Nephron progenitor cell (in vitro differentiated cells): ENCODE data around the gene CDK8.
"Not testable (repeated sequence)": the region's sequence is repeated elsewhere in the genome, so short reads cannot be mapped to it uniquely, and the experiment has no call there.

ENCODE experiments used
- DNase-seq: peaks from one replicate; pipeline ENCODE4 v3.0.0; 2021
- H3K27ac Mint-ChIP-seq: 2 replicates; pipeline ENCODE4 v1.8.0; 2021; ENCODE audit warnings: mild to moderate bottlenecking, moderate library complexity, mixed read lengths
- H3K27me3 Mint-ChIP-seq: 2 replicates; pipeline ENCODE4 v1.8.0; 2021; ENCODE audit warnings: mild to moderate bottlenecking, low read depth, mixed read lengths; ENCODE audit not compliant: poor library complexity
- H3K36me3 Mint-ChIP-seq: 2 replicates; pipeline ENCODE4 v1.8.0; 2021; ENCODE audit warnings: low read depth, mixed read lengths
- H3K4me1 Mint-ChIP-seq: 2 replicates; pipeline ENCODE4 v1.8.0; 2021; ENCODE audit warnings: mixed read lengths
- H3K4me3 Mint-ChIP-seq: 2 replicates; pipeline ENCODE4 v1.8.0; 2021; ENCODE audit warnings: mild to moderate bottlenecking, moderate library complexity, mixed read lengths
- H3K9me3 Mint-ChIP-seq: 2 replicates; pipeline ENCODE4 v1.8.0; 2021; ENCODE audit warnings: mild to moderate bottlenecking, moderate library complexity, mixed read lengths
- TF ChIP-seq, protein P1 (sequence below): fragments of 200-600 bp; sonication (generic); IDR thresholded peaks from 2 replicates; pipeline ENCODE4 v1.5.0; 2021; ENCODE audit warnings: antibody characterized with exemption

Gene CDK8

DNA sequence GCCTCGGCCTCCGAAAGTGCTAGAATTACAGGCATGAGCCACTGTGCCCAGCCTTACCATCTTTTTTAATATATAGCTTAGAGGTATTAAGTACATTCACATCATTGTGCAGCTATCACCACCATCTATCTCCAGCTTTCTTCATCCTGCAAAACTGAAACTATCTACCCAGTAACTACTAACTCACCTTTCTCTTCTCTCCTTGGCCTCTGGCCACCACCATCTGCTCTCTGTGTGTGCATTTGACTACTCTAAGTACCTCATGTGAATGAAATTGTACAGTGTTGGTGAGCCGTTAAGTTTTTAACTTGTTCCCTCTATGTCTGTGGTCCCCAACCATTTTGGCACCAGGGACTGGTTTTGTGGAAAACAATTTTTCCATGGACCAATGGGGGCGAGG, 56.1 kb downstream of the CDK8 start:
- no peaks in the 10 kb centered on the region for H3K4me1 Mint-ChIP-seq
- peaks cover 45% of the 10 kb centered on the region for H3K36me3 Mint-ChIP-seq
- H3K4me3 Mint-ChIP-seq: no peak overlapping the region
- TF ChIP-seq, protein P1, sequence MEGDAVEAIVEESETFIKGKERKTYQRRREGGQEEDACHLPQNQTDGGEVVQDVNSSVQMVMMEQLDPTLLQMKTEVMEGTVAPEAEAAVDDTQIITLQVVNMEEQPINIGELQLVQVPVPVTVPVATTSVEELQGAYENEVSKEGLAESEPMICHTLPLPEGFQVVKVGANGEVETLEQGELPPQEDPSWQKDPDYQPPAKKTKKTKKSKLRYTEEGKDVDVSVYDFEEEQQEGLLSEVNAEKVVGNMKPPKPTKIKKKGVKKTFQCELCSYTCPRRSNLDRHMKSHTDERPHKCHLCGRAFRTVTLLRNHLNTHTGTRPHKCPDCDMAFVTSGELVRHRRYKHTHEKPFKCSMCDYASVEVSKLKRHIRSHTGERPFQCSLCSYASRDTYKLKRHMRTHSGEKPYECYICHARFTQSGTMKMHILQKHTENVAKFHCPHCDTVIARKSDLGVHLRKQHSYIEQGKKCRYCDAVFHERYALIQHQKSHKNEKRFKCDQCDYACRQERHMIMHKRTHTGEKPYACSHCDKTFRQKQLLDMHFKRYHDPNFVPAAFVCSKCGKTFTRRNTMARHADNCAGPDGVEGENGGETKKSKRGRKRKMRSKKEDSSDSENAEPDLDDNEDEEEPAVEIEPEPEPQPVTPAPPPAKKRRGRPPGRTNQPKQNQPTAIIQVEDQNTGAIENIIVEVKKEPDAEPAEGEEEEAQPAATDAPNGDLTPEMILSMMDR: no peak
- H3K27me3 Mint-ChIP-seq: no peaks in the 10 kb centered on the region
- peaks cover 31% of the 10 kb centered on the region for H3K9me3 Mint-ChIP-seq
- DNase-seq: no peak
- H3K27ac Mint-ChIP-seq: no peak overlapping the region

DNA sequence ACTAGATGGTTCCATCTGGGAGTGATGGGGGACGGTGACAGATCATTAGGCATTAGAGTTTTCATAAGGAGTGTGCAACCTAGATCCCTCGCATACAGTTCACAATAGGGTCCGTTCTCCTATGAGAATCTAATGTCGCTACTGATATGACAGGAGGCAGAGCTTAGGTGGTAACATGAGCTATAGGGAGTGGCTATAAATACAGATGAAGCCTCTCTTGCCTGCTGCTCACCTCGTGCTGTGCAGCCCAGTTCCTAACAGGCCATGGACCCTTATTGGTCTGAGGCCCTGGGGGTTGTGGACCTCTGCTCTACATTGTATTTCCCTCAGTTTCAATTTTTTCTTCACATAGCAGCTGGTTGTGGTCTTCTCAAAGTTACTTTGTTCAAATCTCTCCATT, 56.5 kb downstream of the CDK8 start:
- no peak overlapping the region for H3K27ac Mint-ChIP-seq
- no peaks in the 10 kb centered on the region for H3K27me3 Mint-ChIP-seq
- TF ChIP-seq, protein P1: no peak
- no peak overlapping the region for H3K4me3 Mint-ChIP-seq
- no peaks in the 10 kb centered on the region for H3K4me1 Mint-ChIP-seq
- peaks cover 45% of the 10 kb centered on the region for H3K36me3 Mint-ChIP-seq
- peaks cover 31% of the 10 kb centered on the region for H3K9me3 Mint-ChIP-seq
- DNase-seq: no peak

DNA sequence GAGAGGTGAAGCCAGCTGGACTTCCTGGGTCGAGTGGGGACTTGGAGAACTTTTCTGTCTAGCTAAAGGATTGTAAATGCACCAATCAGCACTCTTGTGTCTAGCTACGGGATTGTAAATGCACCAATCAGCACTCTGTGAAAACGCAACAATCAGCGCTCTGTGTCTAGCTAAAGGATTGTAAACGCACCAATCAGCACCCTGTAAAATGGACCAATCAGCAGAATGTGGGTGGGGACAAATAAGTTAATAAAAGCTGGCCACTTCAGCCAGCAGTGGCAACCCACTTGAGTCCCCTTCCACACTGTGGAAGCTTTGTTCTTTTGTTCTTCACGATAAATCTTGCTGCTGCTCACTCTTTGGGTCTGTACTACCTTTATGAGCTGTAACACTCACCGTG, 58.1 kb downstream of the CDK8 start:
- not testable (repeated sequence) for H3K4me3 Mint-ChIP-seq, DNase-seq, H3K4me1 Mint-ChIP-seq, H3K27ac Mint-ChIP-seq, H3K27me3 Mint-ChIP-seq
- peaks cover 47% of the 10 kb centered on the region for H3K36me3 Mint-ChIP-seq
- peaks cover 29% of the 10 kb centered on the region for H3K9me3 Mint-ChIP-seq

DNA sequence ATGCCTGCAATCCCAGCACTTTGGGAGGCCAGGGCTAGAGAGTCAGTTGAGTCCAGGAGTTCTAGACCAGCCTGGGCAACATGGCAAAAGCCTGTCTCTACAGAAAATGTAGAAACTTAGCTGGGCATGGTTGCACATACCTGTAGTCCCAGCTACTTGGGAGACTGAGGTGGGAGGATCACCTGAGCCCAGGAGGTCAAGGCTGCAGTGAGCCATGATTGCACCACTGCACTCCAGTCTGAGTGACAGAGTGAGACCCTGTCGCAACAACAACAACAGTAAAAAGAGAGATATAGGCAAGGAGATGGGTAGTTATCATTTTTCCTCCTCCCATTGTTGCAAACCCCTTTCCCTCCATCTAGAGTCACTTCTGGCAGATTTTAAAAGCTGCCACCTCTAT, 62.2 kb downstream of the CDK8 start:
- peaks cover 22% of the 10 kb centered on the region for H3K36me3 Mint-ChIP-seq
- not testable (repeated sequence) for H3K27me3 Mint-ChIP-seq, H3K27ac Mint-ChIP-seq, H3K4me3 Mint-ChIP-seq, DNase-seq, H3K9me3 Mint-ChIP-seq, H3K4me1 Mint-ChIP-seq

DNA sequence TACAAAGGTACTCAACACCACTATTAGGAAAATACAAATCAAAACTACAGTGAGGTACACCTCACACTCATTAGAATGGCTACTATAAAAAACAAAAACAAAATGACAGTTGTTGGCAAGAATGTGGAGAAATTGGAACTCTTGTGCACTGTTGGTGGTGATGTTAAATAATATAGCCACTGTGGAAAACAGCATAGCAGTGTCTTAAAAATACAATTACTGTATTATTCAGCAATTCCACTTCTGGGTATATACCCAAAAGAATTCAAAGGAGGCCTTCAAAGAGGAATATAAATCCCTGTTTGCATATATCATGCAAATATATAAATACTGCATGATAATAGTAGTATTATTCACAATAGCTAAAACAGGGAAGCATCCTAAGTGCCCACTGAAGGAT, 66.8 kb downstream of the CDK8 start:
- no peak overlapping the region for H3K27ac Mint-ChIP-seq
- H3K9me3 Mint-ChIP-seq: no peaks in the 10 kb centered on the region
- TF ChIP-seq, protein P1: no peak
- H3K36me3 Mint-ChIP-seq: peaks cover 5% of the 10 kb centered on the region
- H3K27me3 Mint-ChIP-seq: no peaks in the 10 kb centered on the region
- no peak for DNase-seq
- H3K4me1 Mint-ChIP-seq: peaks cover 2% of the 10 kb centered on the region
- H3K4me3 Mint-ChIP-seq: no peak overlapping the region

DNA sequence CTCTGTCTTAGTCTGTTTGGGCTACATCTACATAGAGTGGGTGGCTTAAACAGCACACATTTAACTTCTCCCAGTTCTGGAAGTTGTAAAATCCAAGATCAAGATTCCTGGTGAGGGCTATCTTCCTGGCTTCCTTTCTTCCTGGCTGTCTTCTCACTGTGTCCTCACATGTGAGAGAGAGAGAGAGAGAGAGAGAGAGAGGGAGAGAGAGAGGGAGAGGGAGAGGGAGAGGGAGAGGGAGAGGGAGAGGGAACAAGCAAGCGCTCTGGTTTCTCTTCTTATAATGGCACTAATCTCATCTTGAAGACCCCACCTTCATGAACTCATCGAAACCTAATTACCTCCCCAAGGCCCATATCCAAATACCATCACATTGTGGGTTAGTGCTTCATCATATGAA, 69.2 kb downstream of the CDK8 start:
- Mint-ChIP-seq H3K4me1 (peaks cover 13% of the 10 kb centered on the region), H3K36me3 (peaks cover 7% of the 10 kb centered on the region), H3K4me3 (no peak overlapping the region), H3K9me3 (peaks cover 6% of the 10 kb centered on the region), H3K27ac (peak overlapping the region; percentile 50), H3K27me3 (no peaks in the 10 kb centered on the region)
- DNase-seq: no peak
- TF ChIP-seq, protein P1: no peak

DNA sequence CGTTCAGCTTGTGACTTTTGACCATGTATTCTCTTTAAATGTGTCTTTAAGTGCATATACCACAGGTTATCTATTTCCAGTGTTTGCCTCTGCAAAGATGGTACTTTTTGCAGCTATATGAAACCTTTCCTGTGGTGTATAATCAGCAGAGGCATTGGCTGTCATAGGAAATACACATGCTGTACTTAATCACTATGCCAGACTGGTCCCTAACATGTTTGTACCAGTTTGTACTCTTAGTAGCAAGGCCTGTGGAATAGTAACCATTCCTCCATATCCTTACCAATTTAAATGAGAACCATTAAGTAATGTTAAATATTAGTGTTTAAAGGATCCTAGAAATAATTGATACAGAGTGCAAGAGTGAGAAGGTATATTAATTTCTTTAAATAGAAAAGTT, 69.8 kb downstream of the CDK8 start:
- Mint-ChIP-seq H3K27ac (no peak overlapping the region), H3K4me3 (no peak overlapping the region), H3K27me3 (no peaks in the 10 kb centered on the region), H3K9me3 (peaks cover 12% of the 10 kb centered on the region), H3K36me3 (peaks cover 14% of the 10 kb centered on the region), H3K4me1 (peaks cover 13% of the 10 kb centered on the region)
- no peak for DNase-seq
- TF ChIP-seq, protein P1: no peak
